Esophagus mucosa (tissue), 1 donor: Measurements from ENCODE around the gene NOC4L. TPM values are rescaled to one million over a fixed set of nuclear protein-coding genes. Genes with fewer than 3 reads are reported as not detected.
"Not testable (repeated sequence)": the region's sequence is repeated elsewhere in the genome, so short reads cannot be mapped to it uniquely, and the experiment has no call there.

Source experiments
- ATAC-seq: fragments of 200-7000 bp; cut with Tn5 transposase; one replicate; pipeline ENCODE4 v1.9.1; 2020
- total RNA-seq: library from RNA; stranded (reverse); gene quantifications from one replicate; pipeline ENCODE4 v1.2.4, GENCODE V29; 2023
- donor health status: DM: yes; HTN: yes; CAD: no.

The NOC4L gene
- total RNA-seq, result 18.1 TPM

DNA sequence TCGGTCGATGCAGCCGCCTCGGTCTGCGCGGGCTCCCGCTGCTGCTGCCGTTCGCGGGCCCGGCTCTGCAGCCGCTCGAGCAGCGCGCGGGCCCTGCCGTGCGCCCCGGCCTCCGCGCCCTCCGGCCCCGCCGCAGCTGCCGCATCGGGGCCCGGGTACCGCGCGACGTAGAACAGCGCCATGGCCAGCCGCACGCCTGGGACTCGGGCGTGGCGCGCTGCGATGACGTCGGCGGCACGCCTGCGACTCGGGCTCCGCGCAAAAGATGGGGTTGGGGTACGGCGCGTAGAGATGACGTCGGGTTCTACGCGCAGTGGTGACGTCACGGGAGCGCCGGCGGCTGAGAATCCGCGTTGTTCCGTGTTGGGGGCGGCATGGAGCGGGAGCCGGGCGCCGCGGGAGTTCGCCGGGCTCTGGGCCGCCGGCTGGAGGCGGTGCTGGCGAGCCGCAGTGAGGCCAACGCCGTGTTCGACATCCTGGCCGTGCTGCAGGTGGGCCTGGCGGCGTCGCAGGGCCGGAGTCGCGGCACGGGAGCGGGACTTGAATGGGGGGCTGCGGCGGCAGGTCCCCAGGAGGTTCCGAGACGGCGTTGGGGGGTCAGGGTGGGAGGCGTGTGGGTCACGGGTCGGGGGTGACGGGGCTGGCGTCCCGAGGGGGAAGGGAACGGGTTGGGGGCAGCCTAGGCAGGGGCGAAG lies at the start of gene NOC4L, which contains the start of gene DDX51:
NOC4L (plus strand) TSS at position 343 of the 695 bp plus-strand sequence; CDS start at position 375, 32 bp downstream.
DDX51 (minus strand) TSS at position 205 of the 695 bp plus-strand sequence; CDS start at position 182, 23 bp downstream.
- peak; percentile 94 for ATAC-seq

DNA sequence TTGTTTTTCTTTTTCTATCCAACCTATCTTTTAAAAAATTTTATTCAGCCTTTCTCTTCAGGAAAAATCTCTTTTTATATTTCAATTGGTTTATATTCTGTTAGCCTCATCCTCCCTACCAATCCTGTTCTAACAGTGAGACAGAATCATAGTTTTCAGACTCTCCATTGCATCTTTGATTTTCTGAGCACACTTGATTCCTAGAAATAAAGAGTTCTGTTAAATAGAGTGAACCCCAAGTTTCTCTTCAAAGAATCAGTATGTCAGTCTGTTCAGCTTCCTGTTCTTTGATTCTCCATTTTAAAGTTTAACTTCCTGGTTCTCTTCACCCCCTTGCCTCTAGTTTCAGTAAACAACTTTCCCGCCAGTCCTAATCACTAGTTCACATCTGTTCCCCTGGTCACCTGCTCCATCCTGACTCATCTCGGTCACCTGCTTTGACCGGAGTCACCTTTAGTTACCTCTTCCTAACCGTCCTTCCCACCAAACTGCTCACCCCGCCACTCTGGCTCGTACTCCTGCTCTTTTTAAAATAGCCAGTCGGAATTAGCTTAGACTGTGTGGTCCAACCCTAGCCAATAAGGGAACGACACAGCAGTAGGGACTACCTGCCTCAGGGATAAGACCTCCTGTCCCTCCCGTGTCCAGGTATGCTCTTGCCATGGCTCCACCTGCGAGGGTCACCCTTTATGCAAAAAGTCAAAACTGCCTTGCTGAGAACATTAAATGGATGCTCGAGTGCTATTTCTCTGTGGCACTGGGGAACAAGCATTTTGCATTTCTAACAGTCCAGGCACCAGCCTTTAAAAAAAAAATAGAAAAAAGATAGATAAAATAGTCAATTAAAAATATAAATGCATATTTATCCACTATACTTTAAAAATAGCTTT lies 48.5 kb upstream of the NOC4L start:
- ATAC-seq, result no peak

DNA sequence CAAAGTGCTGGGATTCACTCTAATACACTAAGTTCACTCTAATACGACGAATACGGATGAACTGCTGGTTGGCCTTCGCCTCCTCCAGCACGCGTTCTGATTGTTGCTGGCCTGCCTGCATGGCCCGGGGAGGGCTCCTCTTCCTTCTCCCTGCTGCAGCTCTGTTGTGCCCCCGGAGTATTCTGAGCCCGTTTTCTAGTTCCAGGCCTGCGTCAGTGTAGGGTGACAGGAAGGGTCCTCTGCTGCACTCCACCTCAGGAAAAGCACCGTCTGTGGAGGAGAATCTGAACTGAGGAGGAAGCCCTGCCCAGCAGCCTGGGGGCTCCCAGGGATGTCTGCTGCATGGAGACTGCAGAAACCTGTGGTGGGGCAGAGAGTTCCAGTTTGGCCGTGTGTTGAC lies 44.5 kb upstream of the NOC4L start:
- ATAC-seq, result no peak

DNA sequence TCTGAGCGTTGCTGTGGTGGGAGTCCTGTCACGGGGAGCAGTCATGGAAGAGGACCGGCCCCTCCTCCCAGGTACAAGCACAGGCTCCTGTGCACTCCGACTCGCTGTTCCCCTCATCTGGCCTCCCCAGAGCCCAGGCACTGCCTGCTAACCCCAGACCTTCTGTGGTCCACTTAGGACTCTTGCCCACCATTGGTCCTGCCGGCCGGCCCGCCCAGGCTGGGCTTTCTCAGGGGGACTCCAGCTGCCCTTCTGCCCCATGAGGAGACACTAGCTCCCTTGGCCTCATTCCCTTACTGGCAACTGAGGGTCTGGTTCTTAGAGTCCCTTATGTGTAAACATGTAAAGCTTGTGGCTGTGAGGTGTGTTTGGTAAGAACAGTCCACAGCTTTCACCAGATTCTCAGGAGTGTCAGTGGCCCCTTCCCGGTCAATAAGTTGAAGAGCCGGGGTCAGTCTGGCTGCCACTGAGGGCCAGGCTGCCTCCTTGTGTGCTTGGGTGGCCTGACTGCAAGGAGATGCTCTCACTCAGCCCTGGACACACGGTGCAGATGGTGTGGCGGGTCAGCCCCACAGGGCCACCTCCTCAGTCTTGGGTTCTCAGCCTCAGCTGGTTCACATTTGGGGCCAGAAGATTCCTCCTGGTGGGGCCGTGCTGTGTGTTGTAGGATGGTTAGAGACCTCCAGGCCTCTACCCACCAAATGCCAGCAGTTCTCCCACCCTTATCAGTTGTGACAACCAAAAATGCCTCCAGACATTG lies 43.8 kb upstream of the NOC4L start:
- no peak for ATAC-seq

DNA sequence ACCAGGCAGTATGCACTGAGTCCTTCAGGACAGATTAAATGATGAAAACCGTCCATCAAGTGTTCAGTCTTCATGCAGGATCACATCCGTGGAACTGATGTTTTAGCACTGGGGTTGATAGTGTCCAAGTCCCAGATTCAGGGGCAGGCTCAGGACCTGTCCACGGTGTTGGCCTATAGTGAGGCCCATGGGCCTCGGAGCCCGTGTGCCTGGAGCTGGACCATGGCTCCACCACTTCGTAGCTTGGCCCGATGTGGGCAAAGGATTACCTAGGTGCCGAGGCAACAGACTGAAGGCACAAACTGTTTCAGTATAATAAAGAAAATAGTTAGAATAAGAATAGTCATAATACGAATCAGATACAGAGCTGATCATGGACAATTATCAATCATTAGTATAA lies 42.0 kb upstream of the NOC4L start:
- ATAC-seq, result no peak

DNA sequence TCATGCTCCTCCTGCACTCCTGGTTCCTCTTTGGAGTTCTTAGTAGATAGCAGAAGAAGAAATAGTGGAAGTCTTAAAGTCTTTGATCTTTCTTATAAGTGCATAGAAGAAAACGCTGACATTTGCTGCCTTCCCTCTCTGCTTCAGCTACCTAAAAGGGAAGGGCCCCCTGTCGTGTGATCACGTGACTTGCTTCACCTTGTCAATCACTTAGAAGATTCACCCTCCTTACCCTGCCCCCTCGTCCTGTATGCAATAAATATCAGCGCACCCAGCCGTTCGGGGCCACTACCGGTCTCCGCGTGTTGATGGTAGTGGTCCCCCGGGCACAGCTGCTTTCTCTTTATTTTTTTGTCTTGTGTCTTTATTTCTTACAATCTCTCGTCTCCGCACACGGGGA lies 41.2 kb upstream of the NOC4L start:
- not testable (repeated sequence) for ATAC-seq

DNA sequence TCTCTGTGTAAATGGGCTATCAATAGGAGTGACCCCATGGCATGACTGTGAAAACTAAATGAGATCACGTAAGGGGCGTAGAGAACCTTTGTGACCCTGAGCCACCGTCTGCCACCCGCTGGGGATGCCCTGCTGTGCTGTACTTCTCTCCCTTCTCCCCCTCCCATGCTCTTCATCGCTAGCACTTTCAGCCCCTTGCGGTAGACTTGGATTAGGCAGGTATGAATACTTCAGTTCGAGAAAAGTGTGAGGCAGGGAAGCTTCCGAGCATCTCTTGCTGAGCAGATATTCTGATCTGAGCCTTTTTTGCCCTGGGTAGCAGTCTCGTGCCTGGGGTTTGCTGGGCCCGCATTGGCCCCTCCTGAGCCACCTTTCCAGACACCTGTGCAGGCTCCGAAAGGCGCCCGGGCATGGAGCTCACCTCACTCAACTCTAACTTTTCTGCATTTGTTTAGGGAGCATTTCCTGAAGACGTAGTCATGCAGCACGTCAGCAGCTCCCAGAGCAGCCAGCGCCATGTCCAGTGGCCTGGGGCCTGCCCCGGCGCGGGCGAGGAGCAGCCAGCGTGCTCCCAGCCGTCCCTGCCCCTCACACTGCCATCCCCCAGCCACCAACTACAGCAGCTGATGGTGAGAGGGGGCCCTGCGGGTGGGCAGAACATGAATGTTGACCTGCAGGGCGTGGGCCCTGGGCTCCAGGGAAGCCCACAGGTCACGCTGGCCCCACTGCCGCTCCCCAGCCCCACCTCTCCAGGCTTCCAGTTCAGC lies 40.5 kb upstream of the NOC4L start:
- ATAC-seq, result no peak

DNA sequence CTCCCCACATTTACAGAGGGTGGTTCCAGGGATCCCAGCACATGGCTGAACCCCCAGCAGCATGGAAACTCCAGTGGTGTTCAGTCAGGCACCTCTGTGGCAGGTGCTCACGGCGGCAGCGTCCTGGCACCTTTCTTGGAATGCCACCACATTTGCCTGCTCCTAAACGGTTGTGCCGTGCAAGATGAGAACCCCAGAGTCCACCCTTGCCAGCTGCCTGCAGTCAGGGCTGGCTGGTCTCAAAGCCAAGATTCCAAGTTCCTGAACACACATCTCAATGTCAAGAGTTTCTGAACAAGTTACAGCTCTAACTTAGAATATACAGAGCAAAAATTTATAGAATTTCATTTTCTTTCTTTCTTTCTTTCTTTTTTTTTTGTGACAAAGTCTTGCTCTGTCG lies 38.8 kb upstream of the NOC4L start:
- ATAC-seq, result no peak

DNA sequence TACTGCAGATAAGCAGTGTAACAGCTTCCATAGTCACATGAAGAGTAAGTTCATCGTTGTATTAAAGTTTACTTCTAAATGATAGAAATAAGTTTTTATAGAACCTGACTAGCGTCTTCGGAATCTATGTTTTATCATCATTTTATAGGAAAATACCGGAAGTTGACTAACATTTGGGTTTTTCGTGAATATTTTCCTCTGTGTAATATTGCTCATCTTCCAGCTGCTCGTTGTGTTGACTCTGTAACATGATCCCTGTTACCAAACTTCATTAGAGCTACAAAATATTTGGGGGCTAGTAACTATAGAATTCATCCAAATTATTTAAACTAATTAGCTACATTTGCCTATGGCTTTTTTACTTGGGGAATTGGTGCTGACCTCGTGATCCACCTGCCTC lies 37.3 kb upstream of the NOC4L start:
- no peak for ATAC-seq

DNA sequence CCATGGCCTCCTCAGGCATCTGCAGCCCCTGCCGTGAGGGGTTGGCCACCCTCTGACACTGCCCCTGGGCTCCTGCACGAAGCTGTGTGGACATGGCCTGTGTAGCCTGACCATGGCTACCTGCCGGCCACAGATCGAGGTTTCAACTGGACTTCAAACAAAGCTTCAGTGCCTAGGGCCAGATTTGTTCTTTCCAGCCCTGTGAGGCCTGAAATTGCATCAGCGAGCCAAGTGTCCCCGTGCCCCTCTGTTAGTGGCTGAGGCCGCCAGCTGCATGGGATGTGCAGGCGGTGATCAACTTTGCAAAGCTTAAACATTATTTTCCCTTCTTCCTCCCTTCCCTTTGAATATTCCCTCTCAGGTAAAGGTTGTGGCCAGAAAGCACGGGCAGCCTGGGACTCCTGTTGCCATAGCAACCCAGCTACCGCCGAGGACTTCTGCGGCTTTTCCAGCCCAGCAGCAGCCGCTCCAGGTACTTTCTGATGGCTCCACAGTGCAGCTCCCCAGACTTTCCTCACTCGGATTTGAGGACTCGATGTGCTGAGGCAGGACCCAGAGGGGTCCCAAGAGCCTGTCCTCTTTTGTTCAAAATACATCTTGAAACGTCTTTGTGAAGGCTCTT lies 35.9 kb upstream of the NOC4L start:
- no peak for ATAC-seq

DNA sequence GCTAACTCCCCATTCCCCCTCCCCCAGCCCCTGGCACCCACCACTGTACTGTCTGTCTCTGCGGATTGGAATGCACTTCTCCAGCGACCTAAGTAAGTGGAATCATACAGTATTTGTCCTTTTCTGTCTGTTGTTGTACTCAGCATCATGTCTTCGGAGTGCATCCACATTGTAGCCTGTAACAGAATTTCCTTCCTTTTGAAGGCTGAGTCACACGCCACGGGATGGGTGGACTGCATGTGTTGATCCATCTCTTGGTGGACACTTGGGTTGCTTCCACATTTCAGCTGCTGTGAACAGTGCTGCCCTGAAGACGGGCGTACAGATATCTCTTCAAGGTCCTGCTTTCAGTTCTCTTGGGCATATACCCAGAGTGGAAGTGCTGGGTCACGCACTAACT lies 34.5 kb upstream of the NOC4L start:
- no peak for ATAC-seq

DNA sequence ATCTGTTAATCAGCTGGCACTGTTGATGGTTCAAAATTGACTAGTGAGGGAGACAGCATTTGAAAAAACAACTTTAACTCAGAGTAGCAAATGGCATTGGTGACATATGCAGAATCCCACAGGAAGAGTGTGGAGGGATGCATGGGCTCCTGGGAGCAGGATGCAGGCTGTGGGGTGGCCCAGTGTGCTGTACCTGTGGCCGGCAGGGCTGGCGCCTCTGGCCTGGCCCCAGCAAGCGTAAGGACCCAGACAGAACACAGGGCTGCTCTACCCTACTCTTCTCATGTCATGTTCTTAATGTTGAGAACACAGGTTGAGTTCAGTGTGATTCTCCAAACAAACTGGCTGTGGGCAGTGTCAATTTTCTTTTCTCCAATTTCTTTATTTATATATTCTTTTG lies 33.6 kb upstream of the NOC4L start:
- no peak for ATAC-seq

DNA sequence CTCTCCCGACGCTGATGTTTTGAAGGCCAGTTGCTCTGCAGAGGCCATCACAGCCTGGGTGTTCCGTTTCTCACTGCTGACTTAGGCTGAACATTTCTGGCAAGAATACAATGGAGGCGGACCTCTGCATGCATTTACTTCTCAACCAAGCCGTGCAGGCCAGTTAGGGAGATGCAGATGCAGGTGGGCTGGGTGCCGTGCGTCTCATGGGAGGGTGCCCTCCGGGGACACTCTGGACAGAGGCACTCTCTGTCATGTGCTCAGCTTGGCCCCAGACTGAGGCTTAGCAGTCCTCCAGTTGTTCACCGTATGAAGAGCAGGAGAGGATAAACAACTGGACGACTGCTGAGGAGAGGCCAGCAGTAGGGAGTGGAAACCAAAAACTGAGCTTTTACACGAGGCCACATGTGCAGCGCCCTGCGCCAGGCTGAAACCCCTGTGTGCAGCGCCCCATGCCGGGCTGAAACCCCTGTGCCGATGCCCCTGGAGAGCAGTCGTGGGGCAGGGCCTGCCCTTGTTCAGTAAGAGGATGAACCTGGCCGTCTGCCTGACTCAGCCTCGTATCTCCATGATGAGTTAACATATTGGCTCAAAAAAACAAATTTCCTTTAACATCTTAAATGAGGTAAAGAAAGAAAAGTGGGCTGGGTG lies 32.5 kb upstream of the NOC4L start:
- no peak for ATAC-seq

DNA sequence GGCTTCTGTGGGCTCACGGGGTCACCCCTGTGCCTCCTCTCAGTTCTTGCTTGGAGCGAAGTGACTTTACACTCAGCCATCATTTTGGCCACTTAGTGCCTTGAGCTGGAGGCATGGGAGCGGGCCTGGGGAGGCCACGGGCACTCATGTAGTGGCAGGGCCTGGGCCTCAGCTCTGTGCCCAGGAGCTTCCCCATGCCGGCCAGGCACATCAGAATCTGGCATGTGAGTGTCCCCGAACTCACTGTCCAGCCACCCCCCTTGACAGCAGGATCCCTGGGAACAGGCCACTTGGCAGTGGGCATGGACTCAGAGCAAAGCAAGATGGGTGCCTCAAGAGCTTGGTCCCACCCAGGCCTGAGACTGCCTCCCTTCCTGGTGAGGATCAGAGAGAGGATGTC lies 29.6 kb upstream of the NOC4L start:
- ATAC-seq, result no peak

DNA sequence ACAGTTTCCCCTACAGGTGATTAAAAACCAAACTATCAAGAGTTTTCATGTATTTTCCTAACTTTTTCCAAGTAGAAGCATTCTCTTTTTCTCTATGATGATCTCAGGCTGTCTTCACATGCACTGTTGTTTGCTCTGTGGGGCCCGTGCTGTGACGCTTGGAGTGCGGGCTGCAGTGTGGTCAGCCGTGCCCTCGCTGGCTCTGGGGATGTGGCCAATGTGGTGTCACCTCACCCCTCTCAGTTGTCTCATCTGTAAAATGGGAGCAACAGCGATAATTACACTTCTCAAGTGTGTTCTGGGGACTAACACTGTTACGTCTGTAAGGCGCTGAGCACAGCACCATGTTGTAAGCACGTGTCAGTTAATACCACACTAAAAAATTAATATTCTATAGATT lies 28.8 kb upstream of the NOC4L start:
- no peak for ATAC-seq

DNA sequence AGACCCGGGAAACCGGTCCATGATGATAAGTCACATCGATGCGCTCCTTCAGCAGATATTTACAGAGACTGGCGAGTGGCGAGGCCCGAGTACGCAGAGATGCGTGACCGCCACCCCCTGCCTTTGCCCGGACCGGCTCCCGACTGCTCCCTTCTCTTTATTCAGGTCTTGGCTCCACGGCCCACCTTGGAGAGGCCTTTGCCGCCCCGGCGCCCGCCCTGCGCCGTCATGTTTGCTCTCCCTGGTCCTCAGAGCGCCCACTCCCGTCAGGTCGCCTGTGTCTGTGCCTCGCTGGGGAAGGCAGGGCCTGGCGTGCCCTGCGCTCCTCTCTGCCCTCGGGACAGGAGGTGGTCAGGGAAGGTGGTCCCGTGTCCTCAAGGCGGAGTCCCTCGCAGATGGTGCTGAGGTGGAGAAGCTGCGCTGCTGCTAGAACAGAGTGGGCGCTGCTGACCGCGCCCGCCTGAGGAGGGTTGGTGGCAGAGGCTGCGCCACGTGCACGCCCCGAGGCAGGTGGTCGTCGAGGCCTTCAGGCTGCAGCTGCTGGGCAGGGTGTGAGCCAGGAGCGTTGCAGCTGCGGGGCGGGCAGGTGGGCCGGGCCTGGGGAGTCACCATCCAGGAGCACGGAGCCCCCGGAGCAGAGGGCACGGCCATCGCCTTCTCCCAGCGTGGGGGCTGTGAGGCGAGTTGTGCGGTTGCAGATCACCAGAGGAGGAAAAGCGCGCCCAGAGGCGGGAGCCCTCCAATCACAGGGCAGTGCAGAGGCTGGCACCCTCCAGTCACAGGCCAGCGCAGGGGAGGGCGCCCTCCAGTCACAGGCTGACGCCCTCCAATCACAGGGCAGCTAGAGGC lies 27.3 kb upstream of the NOC4L start:
- ATAC-seq, result peak; percentile 18

DNA sequence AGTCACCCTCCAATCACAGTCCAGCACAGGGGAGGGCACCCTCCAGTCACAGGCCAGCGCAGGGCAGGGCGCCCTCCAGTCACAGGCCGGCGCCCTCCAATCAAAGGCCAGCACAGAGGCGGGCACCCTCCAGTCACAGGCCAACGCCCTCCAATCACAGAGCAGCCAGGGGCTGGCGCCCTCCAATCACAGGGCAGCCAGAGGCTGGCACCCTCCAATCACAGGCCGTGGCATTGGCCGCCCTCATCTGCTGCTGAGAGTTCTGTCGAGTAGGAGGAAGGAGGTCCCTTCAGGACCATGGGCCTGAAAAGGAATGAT lies 26.7 kb upstream of the NOC4L start:
- ATAC-seq, result no peak

DNA sequence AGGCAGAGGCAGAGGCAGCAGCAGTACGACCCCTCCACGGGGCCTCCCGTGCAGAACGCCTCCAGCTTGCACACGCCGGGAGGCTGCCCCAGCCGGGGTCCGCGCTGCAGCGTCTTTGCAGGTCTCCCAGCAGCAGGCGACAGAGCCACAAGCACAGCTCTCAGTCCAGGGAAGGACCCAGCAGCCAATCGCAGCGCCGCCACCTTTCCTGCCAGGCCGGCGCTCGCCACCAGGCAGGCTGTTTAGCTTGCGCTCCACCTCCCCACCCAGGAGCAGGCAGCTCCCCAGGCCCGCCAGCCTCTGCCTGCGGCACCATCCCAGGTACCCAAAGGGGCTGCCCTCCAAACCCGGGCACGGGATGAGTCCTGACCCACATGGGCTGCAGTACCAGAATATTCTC lies 25.4 kb upstream of the NOC4L start:
- ATAC-seq, result no peak

DNA sequence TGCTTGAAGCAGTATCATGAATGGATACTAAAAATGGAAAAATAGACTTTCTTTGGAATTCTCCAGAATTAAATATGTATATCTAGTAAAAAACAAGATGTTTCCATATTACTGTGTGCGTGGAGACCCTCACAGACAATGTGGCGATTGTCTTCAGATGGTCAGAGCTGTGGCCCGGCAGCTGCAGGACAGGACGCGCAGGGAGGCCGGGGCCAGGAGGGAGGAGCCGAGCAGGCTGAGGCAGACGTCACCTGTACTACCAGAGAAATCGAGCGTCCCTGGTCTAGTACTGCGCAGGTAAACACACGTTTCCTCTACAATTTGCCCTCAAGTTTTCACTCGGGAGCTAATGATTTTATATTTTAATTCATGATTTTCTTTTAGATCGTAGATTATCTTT lies 23.0 kb upstream of the NOC4L start:
- no peak for ATAC-seq

DNA sequence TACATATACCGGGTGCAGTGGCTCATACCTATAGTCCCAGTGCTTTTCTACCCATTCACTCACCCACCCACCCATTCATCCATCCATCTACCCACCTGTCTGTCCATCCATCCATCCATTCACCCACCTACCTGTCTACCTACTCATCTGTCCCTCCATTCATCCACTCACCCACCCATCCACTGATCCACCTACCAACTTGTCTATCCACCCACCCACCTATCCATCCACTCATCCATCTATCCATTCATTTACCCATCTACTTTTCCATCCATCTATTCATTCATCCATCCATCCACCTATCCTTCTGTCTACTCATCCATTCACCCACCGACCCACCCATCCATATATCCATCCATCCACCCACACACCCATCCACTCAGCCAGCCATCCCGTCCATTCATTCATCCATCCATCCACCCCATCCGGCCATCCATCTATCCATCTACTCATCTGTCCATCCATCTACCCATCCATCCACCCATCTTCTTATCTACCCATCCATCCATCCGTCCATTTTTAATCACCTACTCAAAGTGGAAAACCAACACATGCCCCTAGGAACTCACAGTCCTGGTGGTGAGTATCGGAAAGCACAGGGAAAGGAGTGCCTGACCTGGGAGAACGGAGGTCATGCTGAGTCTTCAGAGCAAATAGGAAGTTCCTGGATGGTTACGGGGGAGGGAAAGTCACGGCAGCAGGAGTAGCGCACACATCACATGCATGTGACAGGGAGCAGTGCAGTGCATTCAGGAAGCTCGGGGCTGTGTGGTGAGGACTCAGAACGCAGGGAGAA lies 20.1 kb upstream of the NOC4L start:
- ATAC-seq, result no peak
